GM23338 (cell line): ENCODE data around the gene PPP6R2. TPM values are rescaled to one million over a fixed set of nuclear protein-coding genes. Genes with fewer than 3 reads are reported as not detected.

Experiments used
- ATAC-seq: fragments of 200-7000 bp; cut with Tn5 transposase; 3 replicates; pipeline ENCODE4 v1.9.1; 2020
- DNase-seq: peaks from one replicate; pipeline ENCODE4 v3.0.0-alpha.2; 2015; ENCODE audit warnings: low spot score
- H2AFZ ChIP-seq: fragments of 200-600 bp; sonication (generic); 2 replicates; pipeline ENCODE4 v1.8.0; 2016; ENCODE audit warnings: antibody characterized with exemption, mild to moderate bottlenecking, moderate library complexity
- H3F3A ChIP-seq: fragments of 200-600 bp; sonication (generic); replicated peaks from 2 replicates; pipeline ENCODE4 v1.8.0; 2017; ENCODE audit warnings: antibody characterized with exemption, mixed run types, low read depth
- H3K27ac ChIP-seq: fragments of 200-600 bp; sonication (generic); 2 replicates; pipeline ENCODE4 v1.6.1; 2016; ENCODE audit warnings: low read depth
- H3K27me3 ChIP-seq: fragments of 200-600 bp; sonication (generic); 2 replicates; pipeline ENCODE4 v1.8.0; 2016; ENCODE audit warnings: mild to moderate bottlenecking, mixed run types, moderate library complexity; ENCODE audit not compliant: insufficient read depth
- H3K36me3 ChIP-seq: fragments of 200-600 bp; sonication (generic); 2 replicates; pipeline ENCODE4 v1.8.0; 2016; ENCODE audit warnings: mild to moderate bottlenecking; ENCODE audit not compliant: insufficient read depth
- H3K4me1 ChIP-seq: fragments of 200-600 bp; sonication (generic); 2 replicates; pipeline ENCODE4 v1.8.0; 2016; ENCODE audit warnings: mild to moderate bottlenecking, moderate library complexity; ENCODE audit not compliant: insufficient read depth
- H3K4me2 ChIP-seq: fragments of 200-600 bp; sonication (generic); 2 replicates; pipeline ENCODE4 v1.7.1; 2017; ENCODE audit warnings: mixed run types
- H3K4me3 ChIP-seq: fragments of 200-600 bp; sonication (generic); 2 replicates; pipeline ENCODE4 v1.6.1; 2016; ENCODE audit warnings: mixed run types
- H3K79me2 ChIP-seq: fragments of 200-600 bp; sonication (generic); replicated peaks from 2 replicates; pipeline ENCODE4 v1.8.0; 2017; ENCODE audit warnings: mild to moderate bottlenecking; ENCODE audit not compliant: insufficient read depth
- H3K9me2 ChIP-seq: fragments of 200-600 bp; sonication (generic); 2 replicates; pipeline ENCODE4 v1.8.0; 2017; ENCODE audit not compliant: insufficient read depth
- H4K20me1 ChIP-seq: fragments of 200-600 bp; sonication (generic); replicated peaks from 2 replicates; pipeline ENCODE4 v1.8.0; 2017; ENCODE audit warnings: mild to moderate bottlenecking; ENCODE audit not compliant: insufficient read depth
- H3K27ac Mint-ChIP-seq: 2 replicates; pipeline ENCODE4 v1.8.0; 2020; ENCODE audit warnings: inconsistent platforms, mild to moderate bottlenecking, moderate library complexity, mixed read lengths
- H3K27me3 Mint-ChIP-seq: 3 replicates; pipeline ENCODE4 v1.8.0; 2022; ENCODE audit warnings: low read depth, mild to moderate bottlenecking, moderate library complexity, mixed read lengths, inconsistent platforms; ENCODE audit not compliant: insufficient read depth, poor library complexity
- H3K36me3 Mint-ChIP-seq: 3 replicates; pipeline ENCODE4 v1.8.0; 2021; ENCODE audit warnings: low read depth, mild to moderate bottlenecking, inconsistent platforms, moderate library complexity, mixed read lengths
- H3K4me1 Mint-ChIP-seq: 3 replicates; pipeline ENCODE4 v1.8.0; 2020; ENCODE audit warnings: mild to moderate bottlenecking, inconsistent platforms, mixed read lengths
- H3K4me3 Mint-ChIP-seq: 3 replicates; pipeline ENCODE4 v1.8.0; 2021; ENCODE audit warnings: moderate library complexity, mild to moderate bottlenecking, inconsistent platforms, mixed read lengths
- H3K9me3 Mint-ChIP-seq: 3 replicates; pipeline ENCODE4 v1.8.0; 2020; ENCODE audit warnings: moderate library complexity, mild to moderate bottlenecking, inconsistent platforms, mixed read lengths
- CREB1 ChIP-seq: fragments of 250-450 bp; sonication (Bioruptor Pico); IDR thresholded peaks from 2 replicates; pipeline ENCODE4 v1.5.0; 2020; ENCODE audit warnings: low read depth, mild to moderate bottlenecking, moderate library complexity
- EZH2 ChIP-seq: fragments of 200-600 bp; sonication (generic); IDR thresholded peaks from one replicate; pipeline ENCODE4 v1.8.0; 2017; ENCODE audit warnings: antibody characterized with exemption, mild to moderate bottlenecking, low read depth; ENCODE audit not compliant: unreplicated experiment
- EZH2phosphoT487 ChIP-seq: fragments of 200-600 bp; sonication (generic); IDR thresholded peaks from one replicate; pipeline ENCODE4 v1.8.1; 2018; ENCODE audit warnings: antibody characterized with exemption; ENCODE audit not compliant: unreplicated experiment
- NANOG ChIP-seq: IDR thresholded peaks from 2 replicates; pipeline ENCODE4 v1.6.1; 2016; ENCODE audit warnings: antibody characterized with exemption, borderline replicate concordance
- POLR2AphosphoS5 ChIP-seq: IDR thresholded peaks from 2 replicates; pipeline ENCODE4 v1.6.1; 2016; ENCODE audit warnings: antibody characterized with exemption, low read depth
- ZNF114 ChIP-seq: fragments of 250-450 bp; sonication (Bioruptor Pico); IDR thresholded peaks from 2 replicates; pipeline ENCODE4 v1.5.0; 2020; ENCODE audit warnings: mild to moderate bottlenecking, moderate library complexity
- polyA plus RNA-seq: library from polyadenylated mRNA; unstranded; fragments of >200 nt; fragmentation: Nextera tagmentation; extraction: Ambion mirVana; gene quantifications from 2 replicates; pipeline ENCODE4 v1.2.1, GENCODE V29; 2016
- total RNA-seq: library from RNA; depleted of rRNA; stranded (reverse); fragments of >200 nt; shearing (Covaris generic); gene quantifications from 2 replicates; pipeline ENCODE4 v1.2.3, GENCODE V29; 2014
- TF ChIP-seq, protein P1 (sequence below): fragments of 250-450 bp; sonication (Bioruptor Pico); IDR thresholded peaks from 2 replicates; pipeline ENCODE4 v1.5.0; 2020; ENCODE audit warnings: mild to moderate bottlenecking, moderate library complexity
- TF ChIP-seq, protein P2 (sequence below), 2 experiments: fragments of 200-600 bp in 1 of 2; sonication (generic) in 1 of 2; conservative IDR thresholded peaks; 2 replicates each; pipeline versions ENCODE4 v1.5.1 to v1.6.1; 2016 to 2017; ENCODE audit warnings: antibody characterized with exemption in 2 of 2, low read depth in 2 of 2, mild to moderate bottlenecking in 2 of 2, moderate library complexity in 1 of 2
- TF ChIP-seq, protein P3 (sequence below): IDR thresholded peaks from one replicate; pipeline ENCODE4 v1.6.1; 2018; ENCODE audit warnings: antibody characterized with exemption; ENCODE audit not compliant: unreplicated experiment

Gene PPP6R2
- total and polyA plus RNA-seq, 2 experiments from 2014 or later = 11.9 to 45.8 TPM

DNA sequence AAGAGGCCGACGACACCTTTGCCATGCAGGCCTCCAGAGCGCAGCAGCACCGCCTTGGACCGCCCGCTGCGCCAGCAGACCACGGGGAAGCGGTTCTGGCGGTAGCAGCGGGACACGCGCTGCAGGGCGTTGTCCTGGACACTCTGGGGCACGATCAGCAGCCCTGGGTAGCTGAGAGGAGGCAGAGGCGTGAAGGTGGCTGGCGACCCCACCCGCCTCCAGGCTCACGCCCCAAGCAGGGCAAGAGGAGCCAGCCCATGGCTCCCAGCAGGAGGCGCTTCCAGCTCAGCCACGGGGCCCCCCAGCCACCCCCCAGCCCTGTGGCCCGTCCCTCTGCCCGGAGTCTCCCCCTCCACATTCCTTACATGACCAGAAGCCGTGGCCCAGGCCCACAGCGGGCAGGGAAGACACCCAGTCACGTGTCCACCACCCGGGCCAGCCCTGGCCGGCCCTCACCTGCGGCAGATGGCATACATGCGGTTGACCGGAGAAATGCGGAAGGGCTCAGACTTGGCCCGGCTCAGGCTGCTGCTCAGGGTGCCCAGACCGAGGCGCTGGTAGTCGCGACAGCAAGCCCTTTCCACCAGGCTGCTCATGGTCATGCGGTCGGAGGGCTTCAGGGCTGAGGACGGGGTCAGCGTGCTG lies 116.5 kb downstream of the PPP6R2 start:
- ATAC-seq = no peak
- no peak overlapping the region for H3K27ac Mint-ChIP-seq
- Histone ChIP-seq H3K9me2 (no peaks in the 10 kb centered on the region), H4K20me1 (peaks cover 6% of the 10 kb centered on the region), H2AFZ (no peak overlapping the region), H3K27ac (no peak overlapping the region), H3K27me3 (no peaks in the 10 kb centered on the region), H3F3A (0 out of 2 replicates have a peak, but pooled peaks cover 3% of the 10 kb centered on the region), H3K4me3 (no peak overlapping the region), H3K36me3 (no peaks in the 10 kb centered on the region), H3K4me2 (no peak overlapping the region), H3K79me2 (no peaks in the 10 kb centered on the region), H3K4me1 (no peaks in the 10 kb centered on the region)
- no peaks in the 10 kb centered on the region for H3K9me3 Mint-ChIP-seq
- H3K4me3 Mint-ChIP-seq = no peak overlapping the region
- peaks cover 48% of the 10 kb centered on the region for H3K36me3 Mint-ChIP-seq
- no peaks in the 10 kb centered on the region; the same call in 2 of the 3 replicates for H3K4me1 Mint-ChIP-seq
- no peak for DNase-seq
- H3K27me3 Mint-ChIP-seq = peaks cover 10% of the 10 kb centered on the region
- TF ChIP-seq CREB1 (CRISPR knock-in tag) (no peak), ZNF114 (CRISPR knock-in tag) (no peak), POLR2AphosphoS5 (no peak), NANOG (no peak), EZH2 (no peak), EZH2phosphoT487 (no peak)
- TF ChIP-seq, protein P1, sequence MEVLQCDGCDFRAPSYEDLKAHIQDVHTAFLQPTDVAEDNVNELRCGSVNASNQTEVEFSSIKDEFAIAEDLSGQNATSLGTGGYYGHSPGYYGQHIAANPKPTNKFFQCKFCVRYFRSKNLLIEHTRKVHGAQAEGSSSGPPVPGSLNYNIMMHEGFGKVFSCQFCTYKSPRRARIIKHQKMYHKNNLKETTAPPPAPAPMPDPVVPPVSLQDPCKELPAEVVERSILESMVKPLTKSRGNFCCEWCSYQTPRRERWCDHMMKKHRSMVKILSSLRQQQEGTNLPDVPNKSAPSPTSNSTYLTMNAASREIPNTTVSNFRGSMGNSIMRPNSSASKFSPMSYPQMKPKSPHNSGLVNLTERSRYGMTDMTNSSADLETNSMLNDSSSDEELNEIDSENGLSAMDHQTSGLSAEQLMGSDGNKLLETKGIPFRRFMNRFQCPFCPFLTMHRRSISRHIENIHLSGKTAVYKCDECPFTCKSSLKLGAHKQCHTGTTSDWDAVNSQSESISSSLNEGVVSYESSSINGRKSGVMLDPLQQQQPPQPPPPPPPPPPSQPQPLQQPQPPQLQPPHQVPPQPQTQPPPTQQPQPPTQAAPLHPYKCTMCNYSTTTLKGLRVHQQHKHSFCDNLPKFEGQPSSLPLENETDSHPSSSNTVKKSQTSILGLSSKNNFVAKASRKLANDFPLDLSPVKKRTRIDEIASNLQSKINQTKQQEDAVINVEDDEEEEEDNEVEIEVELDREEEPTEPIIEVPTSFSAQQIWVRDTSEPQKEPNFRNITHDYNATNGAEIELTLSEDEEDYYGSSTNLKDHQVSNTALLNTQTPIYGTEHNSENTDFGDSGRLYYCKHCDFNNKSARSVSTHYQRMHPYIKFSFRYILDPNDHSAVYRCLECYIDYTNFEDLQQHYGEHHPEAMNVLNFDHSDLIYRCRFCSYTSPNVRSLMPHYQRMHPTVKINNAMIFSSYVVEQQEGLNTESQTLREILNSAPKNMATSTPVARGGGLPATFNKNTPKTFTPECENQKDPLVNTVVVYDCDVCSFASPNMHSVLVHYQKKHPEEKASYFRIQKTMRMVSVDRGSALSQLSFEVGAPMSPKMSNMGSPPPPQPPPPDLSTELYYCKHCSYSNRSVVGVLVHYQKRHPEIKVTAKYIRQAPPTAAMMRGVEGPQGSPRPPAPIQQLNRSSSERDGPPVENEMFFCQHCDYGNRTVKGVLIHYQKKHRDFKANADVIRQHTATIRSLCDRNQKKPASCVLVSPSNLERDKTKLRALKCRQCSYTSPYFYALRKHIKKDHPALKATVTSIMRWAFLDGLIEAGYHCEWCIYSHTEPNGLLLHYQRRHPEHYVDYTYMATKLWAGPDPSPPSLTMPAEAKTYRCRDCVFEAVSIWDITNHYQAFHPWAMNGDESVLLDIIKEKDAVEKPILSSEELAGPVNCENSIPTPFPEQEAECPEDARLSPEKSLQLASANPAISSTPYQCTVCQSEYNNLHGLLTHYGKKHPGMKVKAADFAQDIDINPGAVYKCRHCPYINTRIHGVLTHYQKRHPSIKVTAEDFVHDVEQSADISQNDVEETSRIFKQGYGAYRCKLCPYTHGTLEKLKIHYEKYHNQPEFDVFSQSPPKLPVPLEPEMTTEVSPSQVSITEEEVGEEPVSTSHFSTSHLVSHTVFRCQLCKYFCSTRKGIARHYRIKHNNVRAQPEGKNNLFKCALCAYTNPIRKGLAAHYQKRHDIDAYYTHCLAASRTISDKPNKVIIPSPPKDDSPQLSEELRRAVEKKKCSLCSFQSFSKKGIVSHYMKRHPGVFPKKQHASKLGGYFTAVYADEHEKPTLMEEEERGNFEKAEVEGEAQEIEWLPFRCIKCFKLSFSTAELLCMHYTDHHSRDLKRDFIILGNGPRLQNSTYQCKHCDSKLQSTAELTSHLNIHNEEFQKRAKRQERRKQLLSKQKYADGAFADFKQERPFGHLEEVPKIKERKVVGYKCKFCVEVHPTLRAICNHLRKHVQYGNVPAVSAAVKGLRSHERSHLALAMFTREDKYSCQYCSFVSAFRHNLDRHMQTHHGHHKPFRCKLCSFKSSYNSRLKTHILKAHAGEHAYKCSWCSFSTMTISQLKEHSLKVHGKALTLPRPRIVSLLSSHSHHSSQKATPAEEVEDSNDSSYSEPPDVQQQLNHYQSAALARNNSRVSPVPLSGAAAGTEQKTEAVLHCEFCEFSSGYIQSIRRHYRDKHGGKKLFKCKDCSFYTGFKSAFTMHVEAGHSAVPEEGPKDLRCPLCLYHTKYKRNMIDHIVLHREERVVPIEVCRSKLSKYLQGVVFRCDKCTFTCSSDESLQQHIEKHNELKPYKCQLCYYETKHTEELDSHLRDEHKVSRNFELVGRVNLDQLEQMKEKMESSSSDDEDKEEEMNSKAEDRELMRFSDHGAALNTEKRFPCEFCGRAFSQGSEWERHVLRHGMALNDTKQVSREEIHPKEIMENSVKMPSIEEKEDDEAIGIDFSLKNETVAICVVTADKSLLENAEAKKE (CRISPR knock-in tag) = no peak
- TF ChIP-seq, protein P2, sequence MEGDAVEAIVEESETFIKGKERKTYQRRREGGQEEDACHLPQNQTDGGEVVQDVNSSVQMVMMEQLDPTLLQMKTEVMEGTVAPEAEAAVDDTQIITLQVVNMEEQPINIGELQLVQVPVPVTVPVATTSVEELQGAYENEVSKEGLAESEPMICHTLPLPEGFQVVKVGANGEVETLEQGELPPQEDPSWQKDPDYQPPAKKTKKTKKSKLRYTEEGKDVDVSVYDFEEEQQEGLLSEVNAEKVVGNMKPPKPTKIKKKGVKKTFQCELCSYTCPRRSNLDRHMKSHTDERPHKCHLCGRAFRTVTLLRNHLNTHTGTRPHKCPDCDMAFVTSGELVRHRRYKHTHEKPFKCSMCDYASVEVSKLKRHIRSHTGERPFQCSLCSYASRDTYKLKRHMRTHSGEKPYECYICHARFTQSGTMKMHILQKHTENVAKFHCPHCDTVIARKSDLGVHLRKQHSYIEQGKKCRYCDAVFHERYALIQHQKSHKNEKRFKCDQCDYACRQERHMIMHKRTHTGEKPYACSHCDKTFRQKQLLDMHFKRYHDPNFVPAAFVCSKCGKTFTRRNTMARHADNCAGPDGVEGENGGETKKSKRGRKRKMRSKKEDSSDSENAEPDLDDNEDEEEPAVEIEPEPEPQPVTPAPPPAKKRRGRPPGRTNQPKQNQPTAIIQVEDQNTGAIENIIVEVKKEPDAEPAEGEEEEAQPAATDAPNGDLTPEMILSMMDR (conservative IDR thresholded peaks at IDR 0.05; ENCODE audit: low read depth in 2 of 2) = no peak
- TF ChIP-seq, protein P3, sequence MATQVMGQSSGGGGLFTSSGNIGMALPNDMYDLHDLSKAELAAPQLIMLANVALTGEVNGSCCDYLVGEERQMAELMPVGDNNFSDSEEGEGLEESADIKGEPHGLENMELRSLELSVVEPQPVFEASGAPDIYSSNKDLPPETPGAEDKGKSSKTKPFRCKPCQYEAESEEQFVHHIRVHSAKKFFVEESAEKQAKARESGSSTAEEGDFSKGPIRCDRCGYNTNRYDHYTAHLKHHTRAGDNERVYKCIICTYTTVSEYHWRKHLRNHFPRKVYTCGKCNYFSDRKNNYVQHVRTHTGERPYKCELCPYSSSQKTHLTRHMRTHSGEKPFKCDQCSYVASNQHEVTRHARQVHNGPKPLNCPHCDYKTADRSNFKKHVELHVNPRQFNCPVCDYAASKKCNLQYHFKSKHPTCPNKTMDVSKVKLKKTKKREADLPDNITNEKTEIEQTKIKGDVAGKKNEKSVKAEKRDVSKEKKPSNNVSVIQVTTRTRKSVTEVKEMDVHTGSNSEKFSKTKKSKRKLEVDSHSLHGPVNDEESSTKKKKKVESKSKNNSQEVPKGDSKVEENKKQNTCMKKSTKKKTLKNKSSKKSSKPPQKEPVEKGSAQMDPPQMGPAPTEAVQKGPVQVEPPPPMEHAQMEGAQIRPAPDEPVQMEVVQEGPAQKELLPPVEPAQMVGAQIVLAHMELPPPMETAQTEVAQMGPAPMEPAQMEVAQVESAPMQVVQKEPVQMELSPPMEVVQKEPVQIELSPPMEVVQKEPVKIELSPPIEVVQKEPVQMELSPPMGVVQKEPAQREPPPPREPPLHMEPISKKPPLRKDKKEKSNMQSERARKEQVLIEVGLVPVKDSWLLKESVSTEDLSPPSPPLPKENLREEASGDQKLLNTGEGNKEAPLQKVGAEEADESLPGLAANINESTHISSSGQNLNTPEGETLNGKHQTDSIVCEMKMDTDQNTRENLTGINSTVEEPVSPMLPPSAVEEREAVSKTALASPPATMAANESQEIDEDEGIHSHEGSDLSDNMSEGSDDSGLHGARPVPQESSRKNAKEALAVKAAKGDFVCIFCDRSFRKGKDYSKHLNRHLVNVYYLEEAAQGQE = no peak
